ENCODE data around the gene PCDHGB1.
"Not testable (repeated sequence)": the region's sequence is repeated elsewhere in the genome, so short reads cannot be mapped to it uniquely, and the experiment has no call there.

Gene PCDHGB1

GRCh38 chr5:141373673-141374317 is 23.9 kb downstream of the PCDHGB1 start, which contains the start of gene PCDHGA6:
TSS of gene PCDHGA6 (plus strand) at chr5:141373891. CDS start at chr5:141374084, 193 bp downstream.
- intact Hi-C loops (cut with DNase I), result no loop called here
- DNase-seq, result no peak

- DNase-seq, result no peak
- intact Hi-C loops (cut with DNase I), result no loop called here
These were observed 24.7 kb downstream of the PCDHGB1 start for GRCh38 chr5:141374627-141375026.

GRCh38 chr5:141375444-141376155 is 25.7 kb downstream of the PCDHGB1 start:
- intact Hi-C loops (cut with DNase I); DNase-seq: not testable (repeated sequence)

DNA sequence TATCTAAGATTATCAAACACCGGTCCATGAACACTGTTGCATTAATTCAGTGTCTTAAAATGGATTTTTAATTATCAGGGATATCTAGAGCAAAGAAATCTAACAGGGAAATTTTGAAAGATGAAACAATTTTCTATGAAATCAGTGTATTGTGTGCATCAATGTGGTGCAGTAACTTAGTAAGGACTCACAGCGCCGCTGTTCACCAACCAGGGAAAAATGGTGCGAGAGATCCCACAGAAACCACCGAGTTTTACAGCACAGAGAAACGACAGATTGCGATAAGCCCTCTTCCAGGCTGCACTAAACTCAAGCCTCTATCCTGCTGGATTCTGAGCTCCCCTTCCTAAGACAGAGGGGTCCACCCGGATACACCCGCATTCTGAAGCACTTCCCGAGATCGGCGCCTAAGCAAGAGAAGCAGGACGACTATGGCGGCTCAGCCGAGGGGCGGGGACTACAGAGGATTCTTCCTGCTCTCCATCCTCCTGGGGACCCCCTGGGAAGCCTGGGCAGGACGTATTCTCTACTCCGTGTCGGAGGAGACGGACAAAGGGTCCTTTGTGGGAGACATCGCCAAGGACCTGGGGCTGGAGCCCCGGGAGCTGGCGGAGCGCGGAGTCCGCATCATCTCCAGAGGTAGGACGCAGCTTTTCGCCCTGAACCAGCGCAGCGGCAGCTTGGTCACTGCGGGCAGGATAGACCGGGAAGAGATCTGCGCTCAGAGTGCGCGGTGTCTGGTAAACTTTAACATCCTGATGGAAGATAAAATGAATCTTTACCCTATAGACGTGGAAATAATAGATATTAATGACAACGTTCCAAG is 32.8 kb downstream of the PCDHGB1 start, which contains the start of gene PCDHGA7:
TSS of gene PCDHGA7 (plus strand) at position 274 of the 826 bp plus-strand sequence. CDS start at position 432, 158 bp downstream.
- no peak for DNase-seq
- intact Hi-C loops (cut with DNase I), result no loop called here

DNA sequence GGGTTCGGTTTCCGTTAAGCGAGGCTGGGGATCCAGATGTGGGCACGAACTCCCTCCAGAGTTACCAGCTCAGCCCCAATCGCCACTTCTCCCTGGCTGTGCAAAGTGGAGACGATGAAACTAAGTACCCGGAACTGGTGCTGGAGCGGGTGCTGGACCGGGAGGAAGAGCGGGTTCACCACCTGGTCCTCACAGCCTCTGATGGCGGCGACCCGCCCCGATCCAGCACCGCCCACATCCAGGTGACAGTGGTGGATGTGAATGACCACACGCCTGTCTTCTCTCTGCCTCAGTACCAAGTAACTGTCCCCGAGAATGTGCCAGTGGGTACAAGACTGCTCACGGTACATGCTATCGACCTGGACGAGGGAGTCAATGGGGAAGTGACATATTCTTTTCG is 33.4 kb downstream of the PCDHGB1 start:
- no peak for DNase-seq
- intact Hi-C loops (cut with DNase I), result no loop called here

DNA sequence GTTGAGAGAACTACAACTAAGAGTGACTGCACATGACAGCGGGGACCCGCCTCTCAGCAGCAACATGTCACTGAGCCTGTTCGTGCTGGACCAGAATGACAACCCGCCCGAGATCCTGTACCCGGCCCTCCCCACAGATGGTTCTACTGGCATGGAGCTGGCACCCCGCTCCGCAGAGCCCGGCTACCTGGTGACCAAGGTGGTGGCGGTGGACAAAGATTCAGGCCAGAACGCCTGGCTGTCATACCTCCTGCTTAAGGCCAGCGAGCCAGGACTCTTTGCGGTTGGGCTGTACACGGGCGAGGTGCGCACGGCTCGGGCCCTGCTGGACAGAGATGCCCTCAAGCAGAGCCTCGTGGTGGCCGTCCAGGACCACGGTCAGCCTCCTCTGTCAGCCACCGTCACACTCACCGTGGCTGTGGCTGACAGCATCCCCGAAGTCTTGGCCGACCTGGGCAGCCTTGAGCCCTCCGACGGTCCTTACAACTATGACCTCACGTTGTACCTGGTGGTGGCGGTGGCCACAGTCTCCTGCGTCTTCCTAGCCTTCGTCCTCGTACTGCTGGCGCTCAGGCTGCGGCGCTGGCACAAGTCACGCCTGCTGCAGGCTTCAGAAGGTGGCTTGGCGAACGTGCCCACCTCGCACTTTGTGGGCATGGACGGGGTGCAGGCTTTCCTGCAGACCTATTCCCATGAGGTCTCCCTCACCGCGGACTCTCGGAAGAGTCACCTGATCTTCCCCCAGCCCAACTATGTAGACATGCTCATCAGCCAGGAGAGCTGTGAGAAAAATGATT is 34.8 kb downstream of the PCDHGB1 start:
- intact Hi-C loops (cut with DNase I), result no loop called here
- no peak for DNase-seq

GRCh38 chr5:141387557-141388311 is 37.8 kb downstream of the PCDHGB1 start, which contains the start of gene PCDHGB4:
TSS of gene PCDHGB4 (plus strand) at chr5:141387698. CDS start at chr5:141387885, 187 bp downstream.
- intact Hi-C loops (cut with DNase I), result not testable (repeated sequence)
- peak in 1 of 42 donors; percentile 33 for DNase-seq

- intact Hi-C loops (cut with DNase I), result no loop called here
- no peak for DNase-seq
These were observed 38.8 kb downstream of the PCDHGB1 start for GRCh38 chr5:141388661-141389060.

DNA sequence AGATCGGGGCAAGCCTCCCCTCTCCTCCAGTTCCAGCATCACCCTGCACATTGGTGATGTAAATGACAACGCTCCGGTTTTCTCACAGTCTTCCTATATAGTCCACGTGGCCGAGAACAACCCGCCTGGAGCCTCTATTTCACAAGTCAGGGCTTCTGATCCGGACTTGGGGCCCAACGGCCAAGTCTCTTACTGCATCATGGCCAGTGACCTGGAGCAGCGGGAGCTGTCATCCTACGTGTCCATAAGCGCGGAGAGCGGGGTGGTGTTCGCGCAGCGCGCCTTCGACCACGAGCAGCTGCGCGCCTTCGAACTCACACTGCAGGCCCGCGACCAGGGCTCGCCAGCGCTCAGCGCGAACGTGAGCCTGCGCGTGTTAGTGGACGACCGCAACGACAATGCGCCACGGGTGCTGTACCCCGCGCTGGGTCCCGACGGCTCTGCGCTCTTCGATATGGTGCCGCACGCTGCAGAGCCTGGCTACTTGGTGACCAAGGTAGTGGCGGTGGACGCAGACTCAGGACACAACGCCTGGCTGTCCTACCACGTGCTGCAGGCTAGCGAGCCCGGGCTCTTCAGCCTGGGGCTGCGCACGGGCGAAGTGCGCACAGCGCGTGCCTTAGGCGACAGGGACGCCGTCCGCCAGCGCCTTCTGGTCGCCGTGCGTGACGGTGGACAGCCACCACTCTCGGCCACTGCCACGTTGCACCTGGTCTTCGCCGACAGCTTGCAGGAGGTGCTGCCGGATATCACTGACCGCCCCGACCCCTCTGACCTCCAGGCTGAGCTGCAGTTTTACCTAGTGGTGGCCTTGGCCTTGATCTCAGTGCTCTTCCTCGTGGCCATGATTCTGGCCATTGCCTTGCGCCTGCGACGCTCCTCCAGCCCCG is 39.5 kb downstream of the PCDHGB1 start:
- intact Hi-C loops (cut with DNase I), result no loop called here
- DNase-seq, result peak in 1 of 42 donors; percentile 31

- intact Hi-C loops (cut with DNase I), result no loop called here
- peak in 1 of 42 donors; percentile 28 for DNase-seq
These were observed 42.7 kb downstream of the PCDHGB1 start, which contains the start of gene PCDHGA8 for GRCh38 chr5:141392429-141393198. TSS of gene PCDHGA8 (plus strand) at chr5:141392633. CDS start at chr5:141392814, 181 bp downstream.

- intact Hi-C loops (cut with DNase I), result no loop called here
- peak in 1 of 42 donors; percentile 17 for DNase-seq
These were observed 43.4 kb downstream of the PCDHGB1 start for GRCh38 chr5:141393267-141393666.

- peak in 1 of 42 donors; percentile 13 for DNase-seq
- intact Hi-C loops (cut with DNase I), result not testable (repeated sequence)
These were observed 44.7 kb downstream of the PCDHGB1 start for GRCh38 chr5:141394401-141395187.

DNA sequence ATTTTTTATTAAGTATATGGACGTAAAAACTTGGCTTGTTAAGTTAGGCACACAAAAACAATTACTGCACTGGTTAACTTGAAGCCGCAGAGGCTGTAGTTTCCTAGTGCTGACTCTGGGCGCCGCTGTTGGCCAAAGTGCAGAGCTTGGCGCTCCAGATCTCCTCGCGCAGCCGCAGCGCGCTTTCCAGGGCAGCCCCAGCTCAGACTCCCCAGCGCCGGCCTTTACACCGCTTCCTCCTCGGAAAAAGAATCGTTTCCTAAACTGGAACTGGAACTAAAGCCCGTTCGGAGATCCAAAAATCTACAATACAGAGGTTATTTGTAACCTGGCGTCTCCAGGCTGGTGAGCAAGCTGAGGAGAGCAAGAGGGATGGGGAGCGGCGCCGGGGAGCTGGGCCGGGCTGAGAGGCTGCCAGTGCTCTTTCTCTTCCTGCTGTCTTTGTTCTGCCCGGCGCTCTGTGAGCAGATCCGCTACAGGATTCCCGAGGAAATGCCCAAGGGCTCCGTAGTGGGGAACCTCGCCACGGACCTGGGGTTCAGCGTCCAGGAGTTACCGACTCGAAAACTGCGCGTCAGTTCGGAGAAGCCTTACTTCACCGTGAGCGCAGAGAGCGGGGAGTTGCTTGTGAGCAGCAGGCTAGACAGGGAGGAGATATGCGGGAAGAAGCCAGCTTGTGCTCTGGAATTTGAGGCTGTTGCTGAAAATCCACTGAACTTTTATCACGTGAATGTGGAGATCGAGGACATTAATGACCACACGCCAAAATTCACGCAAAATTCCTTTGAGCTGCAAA is 48.1 kb downstream of the PCDHGB1 start, which contains the start of gene PCDHGB5:
TSS of gene PCDHGB5 (plus strand) at position 192 of the 796 bp plus-strand sequence. CDS start at position 373, 181 bp downstream.
- intact Hi-C loops (cut with DNase I), result not testable (repeated sequence)
- peak in 10 of 42 donors; percentile 19 to 59 (median 49) for DNase-seq

DNA sequence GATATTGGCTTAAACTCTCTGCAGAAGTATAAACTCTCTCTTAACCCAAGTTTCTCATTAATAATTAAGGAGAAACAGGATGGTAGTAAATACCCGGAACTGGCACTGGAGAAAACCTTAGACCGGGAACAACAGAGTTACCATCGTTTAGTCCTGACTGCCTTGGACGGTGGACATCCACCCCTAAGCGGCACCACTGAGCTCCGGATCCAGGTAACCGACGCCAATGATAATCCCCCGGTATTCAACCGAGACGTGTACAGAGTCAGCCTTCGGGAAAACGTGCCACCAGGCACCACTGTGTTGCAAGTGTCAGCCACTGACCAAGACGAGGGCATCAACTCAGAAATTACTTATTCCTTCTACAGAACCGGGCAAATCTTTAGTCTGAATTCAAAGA is 48.7 kb downstream of the PCDHGB1 start:
- intact Hi-C loops (cut with DNase I), result no loop called here

More for the DNA sequence above, 48.7 kb downstream of the PCDHGB1 start:
- peak in 1 of 42 donors; percentile 16 for DNase-seq
